Adipose tissue (tissue), 3 donors: ENCODE measurements around the gene PAOX. TPM values are rescaled to one million over a fixed set of nuclear protein-coding genes. Genes with fewer than 3 reads are reported as not detected.

Experiments
- H3K27ac ChIP-seq: one replicate; pipeline ENCODE4 v1.5.1; 2013; ENCODE audit warnings: low read depth, low read length
- WGBS, 3 donors: extraction: QIAGEN DNeasy Blood & Tissue Kit; methylation state at CpG; one replicate each; pipeline ENCODE4 v1.1.7; 2013; 5-methylcytosine and 5-hydroxymethylcytosine counted together
- polyA plus RNA-seq, 3 donors: library from polyadenylated mRNA; stranded (reverse); fragments of 200-250 nt; gene quantifications; one replicate each; pipeline ENCODE4 v1.2.3, GENCODE V29; 2013
- donor health status: healthy with polysubstance abuse.
- donor health status: Bipolar disorder and iron deficiency.
- donor health status: healthy.

Gene PAOX
- polyA plus RNA-seq, 3 donors = 4.5 to 5.7 (median 5.4) TPM

DNA sequence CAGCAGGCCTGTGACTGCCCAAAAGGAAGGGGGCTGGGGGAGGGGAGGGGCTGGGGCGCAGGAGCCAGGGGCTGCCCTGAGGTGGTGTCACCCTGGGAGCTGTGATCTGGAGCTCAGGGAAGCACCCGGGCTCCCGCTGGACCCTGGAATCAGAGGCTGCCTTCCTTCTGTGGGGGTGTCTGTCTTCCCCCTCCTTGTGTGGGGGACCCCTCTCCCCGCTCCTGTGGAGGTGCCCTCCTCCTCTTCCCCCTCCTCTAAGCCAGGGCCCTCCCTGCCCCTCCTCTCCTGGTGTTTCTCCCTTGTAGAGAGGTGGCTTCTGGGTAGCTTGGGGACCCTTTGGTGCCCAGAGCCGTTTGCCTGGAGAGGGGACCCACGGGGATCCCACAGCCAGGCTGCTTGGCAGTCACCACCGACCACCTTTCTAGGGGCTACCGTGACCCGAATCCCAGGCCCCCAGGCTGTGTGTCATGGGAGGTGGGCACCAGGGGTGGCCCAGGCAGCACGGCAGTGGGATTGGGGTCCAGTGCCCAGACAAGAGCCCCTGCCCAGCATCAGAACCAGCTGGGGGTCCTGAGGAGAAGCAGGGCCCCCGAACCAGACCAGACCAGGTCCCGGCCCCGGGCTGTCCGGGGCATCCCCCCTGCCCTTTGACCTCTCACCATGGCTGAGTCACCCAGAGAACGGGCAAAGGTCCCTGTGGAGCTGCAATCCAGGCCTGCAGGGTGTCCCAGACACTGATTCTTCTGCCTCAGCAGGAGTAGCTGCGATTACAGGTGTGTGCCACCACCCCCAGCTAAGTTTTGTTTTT, 31.1 kb upstream of the PAOX start:
- H3K27ac ChIP-seq = no peak overlapping the region
- WGBS, 3 donors = 52 to 59% (median 56%) methylated on average over 15 to 16 of the region's 16 CpGs

DNA sequence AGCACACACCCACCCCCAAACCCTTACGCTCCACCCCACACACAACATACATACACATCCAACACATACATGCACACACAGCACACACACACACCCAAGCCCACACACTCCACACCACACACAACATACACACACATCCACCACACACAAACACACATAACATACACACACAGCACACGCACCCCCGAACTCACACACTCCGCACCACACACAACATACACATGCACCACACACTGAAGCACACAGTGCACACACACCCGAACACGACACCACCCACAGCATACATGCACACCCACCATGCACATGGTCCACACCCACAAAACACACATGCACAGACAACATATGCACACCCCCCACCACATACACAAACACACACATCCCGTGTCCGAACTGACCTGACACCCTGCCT, 29.9 kb upstream of the PAOX start:
- WGBS, 3 donors = 79 to 85% (median 80%) methylated on average over 8 of the region's 8 CpGs
- H3K27ac ChIP-seq = no peak overlapping the region

DNA sequence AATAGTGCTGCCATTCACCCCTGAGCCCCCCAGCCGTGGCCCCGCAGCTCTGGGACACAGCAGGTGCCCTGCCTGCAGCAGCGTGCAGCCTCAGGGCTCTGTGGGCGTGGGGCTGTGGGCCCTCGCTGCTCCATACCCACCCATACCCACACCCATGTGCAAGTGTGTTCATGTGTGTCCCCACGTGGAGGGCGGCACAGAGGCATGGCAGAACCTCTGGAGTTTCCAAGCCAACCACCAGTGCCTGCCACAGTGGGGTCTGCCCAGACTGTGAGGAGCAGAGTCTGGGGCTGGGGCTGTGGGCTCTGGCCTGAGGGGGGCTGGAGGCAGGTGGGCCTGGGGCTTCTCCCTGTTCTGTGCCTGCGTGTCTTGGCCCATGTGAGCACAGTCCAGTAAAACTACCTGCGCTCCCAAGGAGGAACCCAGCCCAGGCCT, 29.5 kb upstream of the PAOX start:
- H3K27ac ChIP-seq = no peak overlapping the region
- 69 to 74% (median 70%) methylated on average over 9 of the region's 9 CpGs for WGBS, 3 donors

DNA sequence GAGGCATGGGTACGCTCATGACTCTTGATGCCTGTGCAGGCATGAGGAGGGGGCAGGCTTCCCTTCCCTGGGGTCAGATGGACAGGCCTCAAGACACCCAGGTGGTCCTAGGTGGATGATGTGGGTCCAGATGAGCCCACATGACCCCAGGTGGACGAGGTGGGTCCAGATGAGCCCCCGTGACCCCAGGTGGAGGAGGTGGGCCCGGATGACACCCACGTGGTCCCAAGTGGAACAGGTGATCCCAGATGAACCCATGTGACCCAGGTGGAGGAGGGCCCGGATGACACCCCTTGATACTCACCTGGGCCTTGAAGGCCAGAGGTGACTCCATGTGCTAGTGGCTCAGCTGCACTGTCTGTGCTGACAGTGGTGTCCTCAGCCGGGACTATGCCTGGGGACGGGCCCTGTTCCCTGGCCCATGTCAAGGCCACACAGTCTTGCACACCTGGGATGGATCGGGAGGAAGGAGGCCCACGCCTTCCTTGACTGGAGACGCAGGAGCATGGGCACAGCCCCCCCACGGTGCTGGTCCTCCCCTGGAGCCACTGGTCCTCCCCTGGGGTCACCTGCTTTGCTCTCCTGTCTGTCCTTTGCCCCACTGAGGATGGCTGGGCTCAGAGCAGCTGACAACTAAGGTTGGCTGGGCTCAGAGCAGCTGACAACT, 28.6 kb upstream of the PAOX start:
- H3K27ac ChIP-seq = no peak overlapping the region
- 74 to 78% (median 76%) methylated on average over 12 of the region's 12 CpGs for WGBS, 3 donors

DNA sequence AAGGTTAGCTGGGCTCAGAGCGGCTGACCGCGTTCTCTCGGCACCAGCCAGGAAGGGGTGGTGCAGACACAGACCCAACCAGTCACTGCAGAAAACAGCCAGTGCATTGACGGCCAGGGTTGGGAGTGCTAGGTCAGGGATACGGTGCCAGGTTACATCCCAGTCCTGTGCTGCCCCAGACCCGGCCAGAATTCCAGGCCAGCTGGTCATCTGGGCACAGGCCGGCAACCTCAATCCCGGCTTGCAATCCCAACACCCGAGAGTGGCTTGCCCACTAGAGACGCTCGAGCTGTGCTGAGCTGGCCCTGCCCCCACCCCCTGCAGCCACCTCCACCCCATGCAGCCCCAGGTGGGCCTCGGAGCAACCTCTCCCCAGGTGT, 28.1 kb upstream of the PAOX start:
- 38 to 67% (median 48%) methylated on average over 12 to 13 of the region's 13 CpGs for WGBS, 3 donors
- no peak overlapping the region for H3K27ac ChIP-seq

DNA sequence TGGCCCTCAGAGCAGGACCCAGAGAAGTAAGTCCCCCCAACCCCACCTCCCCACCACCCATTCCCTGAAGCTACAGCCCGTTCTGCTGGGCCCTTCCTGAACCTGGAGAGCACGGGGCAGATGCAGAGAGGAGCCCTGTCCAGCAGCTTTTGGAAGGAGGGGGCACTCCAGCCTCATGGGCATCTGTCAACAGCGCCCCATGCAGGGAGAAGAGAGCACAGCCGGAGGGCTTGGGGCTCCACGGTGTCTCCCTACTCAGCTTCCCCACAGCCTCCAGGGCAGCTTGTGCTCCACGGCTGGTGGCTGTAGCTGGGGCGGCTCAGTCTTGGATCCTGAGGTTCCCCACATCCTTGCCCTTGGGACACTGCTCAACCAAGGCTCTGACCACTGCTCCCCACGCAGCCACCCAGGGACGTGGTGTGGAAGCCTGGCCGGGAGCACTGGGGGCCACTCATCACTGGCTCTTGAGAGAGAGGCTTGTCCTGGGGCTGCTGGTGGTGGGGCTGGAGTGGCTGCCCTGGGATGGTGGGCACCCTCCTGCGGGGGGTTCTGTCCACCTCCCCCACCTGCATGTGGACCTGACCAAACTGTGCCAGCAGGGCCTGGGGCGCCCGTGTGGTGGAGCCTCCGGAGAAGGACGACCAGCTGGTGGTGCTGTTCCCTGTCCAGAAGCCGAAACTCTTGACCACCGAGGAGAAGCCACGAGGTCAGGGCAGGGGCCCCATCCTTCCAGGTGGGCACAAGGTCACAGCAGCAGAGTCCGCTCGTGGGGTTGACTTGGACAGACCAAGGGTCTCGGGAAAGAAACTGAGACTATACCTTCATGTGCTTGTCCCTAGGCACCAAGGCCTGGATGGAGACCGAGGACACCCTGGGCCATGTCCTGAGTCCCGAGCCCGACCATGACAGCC, 27.4 kb upstream of the PAOX start:
- 64 to 69% (median 69%) methylated on average over 24 of the region's 24 CpGs for WGBS, 3 donors

DNA sequence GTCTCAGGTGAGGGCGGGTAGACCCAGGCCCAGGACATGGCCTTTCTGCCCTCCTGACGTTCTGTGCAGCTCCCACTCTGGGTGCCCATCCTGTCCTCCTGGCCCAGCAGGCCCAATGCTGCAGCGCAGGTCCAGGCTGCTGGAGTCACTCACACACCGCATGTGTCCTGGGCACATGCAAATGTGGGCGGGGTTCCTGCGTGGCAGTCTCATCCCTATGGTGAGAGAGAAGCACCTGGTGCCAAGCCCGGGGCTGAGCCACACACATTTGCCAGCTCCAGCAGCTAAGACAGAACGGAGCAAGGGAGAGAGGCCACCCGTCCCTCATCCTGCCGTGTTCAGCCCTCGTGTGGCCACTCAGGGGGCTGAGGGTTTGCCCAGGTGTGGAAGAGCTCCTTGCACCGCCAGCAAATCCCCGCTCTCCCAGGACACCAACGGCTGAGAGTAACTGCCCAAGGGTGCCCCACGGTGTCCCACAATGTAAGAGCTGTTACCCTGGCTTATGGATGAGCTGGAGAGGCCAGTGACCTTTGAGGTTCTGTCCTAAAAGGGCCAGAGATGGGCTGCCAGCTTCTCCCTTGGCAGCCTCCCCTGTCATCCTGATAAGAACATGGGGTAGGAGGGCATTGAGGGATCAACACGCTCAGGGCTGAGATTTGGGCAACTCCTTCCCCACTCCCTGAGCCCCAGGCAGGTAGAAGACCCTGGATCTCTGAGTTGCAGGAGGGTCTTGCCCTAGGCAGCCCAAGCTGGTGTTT, 25.7 kb upstream of the PAOX start:
- 59 to 82% (median 81%) methylated on average over 16 of the region's 16 CpGs for WGBS, 3 donors

More for the DNA sequence above, 27.4 kb upstream of the PAOX start:
- H3K27ac ChIP-seq = no peak overlapping the region

DNA sequence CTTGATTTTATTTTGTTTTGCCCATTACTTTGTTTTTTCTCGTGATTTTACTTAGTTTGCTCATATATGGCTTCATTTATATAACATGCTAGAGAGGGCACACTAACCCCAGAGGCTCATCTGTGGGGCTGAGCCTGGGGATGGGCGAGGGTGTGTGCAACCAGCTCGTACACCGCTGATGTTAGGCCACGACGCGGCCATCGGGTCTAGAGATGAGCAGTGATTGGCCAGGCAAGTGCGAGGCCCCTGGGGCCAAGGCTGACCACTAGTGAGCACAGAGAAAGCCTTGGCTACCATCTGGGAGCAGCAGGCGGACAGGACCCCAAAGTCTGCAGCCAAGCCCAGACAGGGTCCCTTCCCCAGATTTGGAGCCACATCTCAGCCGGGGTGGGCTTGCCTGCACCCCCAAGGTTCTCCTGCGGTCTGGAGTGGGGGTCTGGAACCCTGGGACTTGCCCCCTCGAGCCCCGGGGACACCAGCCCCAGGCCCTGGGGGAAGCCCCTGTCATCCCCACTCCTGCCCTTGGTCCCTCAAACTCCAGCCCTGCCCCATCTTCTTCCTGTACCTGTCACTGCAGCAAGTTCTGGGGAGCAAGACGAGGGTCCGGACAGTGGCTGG, 25.0 kb upstream of the PAOX start:
- H3K27ac ChIP-seq = no peak overlapping the region
- 85 to 89% (median 88%) methylated on average over 14 to 16 of the region's 16 CpGs for WGBS, 3 donors

More for the DNA sequence above, 25.7 kb upstream of the PAOX start:
- H3K27ac ChIP-seq = no peak overlapping the region

DNA sequence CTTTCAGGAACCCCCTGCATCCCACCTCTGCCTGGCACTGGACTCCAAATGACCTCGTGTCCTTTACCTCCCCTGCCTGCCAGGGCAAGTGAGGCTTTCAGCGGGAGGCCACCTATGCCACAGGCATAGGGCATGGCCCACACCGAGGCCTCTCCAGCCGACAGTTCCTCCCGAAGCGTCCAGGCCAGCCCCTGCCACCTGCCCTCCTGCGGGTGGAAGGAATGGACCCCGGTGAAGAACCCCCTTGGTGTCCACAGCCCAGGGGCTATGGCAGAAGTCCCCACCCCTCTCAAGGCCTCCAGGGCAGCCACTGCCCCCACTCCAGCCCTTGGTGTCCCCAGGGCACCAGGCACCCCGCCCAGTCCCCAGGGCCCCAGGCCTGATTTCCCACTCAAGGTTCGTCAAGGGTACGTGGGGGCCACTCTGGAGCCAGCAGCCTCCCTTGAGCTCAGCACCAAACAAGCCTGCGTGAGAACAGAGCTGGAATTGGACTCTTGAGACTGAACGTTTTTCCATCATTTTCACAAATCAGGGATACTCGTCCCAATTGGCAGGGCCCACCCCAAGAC, 24.3 kb upstream of the PAOX start:
- H3K27ac ChIP-seq = no peak overlapping the region
- WGBS, 3 donors = 91 to 95% (median 92%) methylated on average over 14 of the region's 14 CpGs

DNA sequence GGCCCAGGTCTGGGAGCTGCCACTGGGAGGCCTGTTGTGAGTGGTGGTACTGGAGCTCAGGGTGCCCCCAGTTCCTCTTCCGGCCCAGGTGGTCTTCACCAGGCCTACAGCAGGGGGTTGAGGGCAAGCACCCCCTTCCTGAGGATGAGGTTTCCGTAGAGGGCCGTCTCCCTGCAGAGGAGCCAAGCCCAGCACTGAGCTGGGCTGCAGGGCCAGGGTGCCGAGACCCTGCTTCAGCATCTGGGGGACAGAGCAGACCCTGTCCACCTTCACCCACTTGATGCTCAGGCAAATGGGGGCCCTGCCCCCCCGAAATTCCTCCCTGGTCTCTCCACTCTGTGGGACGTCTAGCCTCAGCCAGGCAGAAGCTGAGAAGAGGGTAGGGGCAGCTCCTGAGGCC, 23.8 kb upstream of the PAOX start:
- 89 to 96% (median 94%) methylated on average over 6 of the region's 6 CpGs for WGBS, 3 donors
- H3K27ac ChIP-seq = no peak overlapping the region

DNA sequence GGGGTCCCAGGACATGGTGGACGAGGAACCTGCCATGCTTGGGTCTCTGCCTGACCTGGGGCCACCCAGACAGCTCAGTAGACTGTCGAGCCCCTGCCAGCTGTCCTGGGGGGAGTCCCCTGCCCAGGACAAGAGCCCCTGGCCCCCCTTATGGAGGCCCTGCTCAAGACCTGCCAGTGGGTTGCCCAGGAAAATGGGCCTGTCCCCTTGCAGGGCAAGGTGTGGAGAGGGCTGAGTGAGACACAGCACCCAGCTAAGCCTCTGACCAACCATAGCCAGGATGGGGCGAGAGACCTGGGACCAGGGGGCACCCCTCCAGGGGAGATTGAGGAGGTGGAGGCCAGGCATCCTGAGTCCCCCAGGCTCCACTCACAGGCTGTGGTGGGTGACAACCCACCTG, 23.1 kb upstream of the PAOX start:
- 93 to 98% (median 98%) methylated on average over 3 of the region's 3 CpGs for WGBS, 3 donors
- no peak overlapping the region for H3K27ac ChIP-seq

DNA sequence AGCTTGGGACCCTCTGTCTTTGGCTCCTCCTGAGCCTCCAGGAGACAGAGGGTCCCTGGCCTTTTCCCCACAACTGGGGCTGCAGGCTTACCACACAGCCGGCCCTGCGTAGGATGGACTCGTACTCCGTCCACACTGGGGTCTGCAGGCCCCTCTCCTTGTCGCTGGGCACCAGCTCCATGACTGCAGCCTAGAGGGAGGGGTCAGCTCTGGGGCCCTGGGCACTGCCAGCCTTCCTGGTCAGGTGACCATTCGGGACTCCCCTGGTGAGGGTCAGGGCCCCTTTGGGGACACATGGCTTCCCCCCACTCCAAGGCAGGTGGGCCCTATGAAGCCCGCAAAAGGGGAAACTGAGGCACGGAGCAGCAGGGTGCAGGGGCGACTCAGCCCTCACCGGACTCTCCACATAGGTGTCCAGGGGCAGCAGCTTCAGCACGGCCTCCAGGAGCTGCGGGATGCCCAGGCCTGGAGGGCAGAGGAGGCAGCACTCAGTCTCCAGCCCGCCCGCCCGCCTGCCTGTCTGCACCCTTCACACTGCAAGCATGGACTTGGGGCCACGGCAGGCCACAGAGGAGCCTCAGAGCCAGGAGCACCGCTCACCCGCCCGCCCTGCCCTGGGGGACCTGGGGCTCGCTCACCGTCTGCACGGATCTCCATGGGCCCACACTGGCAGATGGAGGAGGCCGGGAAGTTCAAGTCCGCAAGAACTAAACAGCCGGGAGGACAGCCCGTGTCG, 22.3 kb upstream of the PAOX start:
- no peak overlapping the region for H3K27ac ChIP-seq
- WGBS, 3 donors = 54 to 63% (median 56%) methylated on average over 25 to 27 of the region's 27 CpGs

DNA sequence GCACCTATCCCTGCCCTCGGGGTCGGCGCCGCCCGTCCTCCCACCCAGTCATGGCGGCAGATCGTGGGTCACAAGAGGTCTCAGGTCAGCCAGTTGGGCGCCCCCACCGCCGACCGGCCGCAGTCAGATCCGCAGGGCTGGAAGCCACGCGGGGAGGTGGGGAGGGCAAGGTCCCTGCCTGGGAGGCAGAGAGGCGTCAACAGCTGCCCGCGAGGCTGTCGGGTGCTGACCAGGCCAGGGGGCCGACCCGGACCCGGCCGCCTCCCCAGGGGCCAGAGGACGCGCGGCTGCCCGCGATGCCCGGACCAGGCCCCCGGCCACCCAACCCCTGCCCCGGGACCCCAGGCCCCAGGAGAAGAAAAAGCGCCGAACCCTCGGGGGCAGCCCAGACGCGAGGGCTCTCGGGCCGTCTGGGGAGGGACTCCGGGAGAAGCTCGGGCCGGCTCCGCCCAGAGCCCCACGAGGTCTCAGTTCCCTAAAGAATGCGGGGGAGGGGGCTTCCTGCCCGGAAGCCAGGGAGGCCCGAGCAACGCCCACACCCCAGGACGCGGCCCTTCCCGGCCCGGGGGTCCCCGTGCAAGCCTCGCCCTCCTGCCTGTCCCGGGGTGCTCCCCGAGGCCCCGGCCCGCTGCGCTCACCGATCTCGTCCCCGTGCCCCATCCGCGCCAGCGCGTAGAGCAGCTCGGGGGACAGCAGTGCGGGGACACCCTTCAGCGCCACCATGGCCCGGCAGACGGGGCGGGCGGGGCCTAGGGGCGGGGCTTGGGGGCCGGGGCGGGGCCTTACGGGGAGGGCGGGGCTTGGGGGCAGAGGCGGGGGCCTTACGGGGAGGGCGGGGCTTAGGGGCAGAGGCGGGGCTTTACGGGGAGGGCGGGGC, 21.5 kb upstream of the PAOX start, which contains the start of gene FUOM:
TSS of gene FUOM (minus strand) at position 735 of the 877 bp plus-strand sequence. CDS start at position 723, 12 bp downstream.
- 1 to 3% (median 2%) methylated on average over 54 to 82 of the region's 83 CpGs for WGBS, 3 donors
- no peak within 1 kb of the TSS for H3K27ac ChIP-seq

DNA sequence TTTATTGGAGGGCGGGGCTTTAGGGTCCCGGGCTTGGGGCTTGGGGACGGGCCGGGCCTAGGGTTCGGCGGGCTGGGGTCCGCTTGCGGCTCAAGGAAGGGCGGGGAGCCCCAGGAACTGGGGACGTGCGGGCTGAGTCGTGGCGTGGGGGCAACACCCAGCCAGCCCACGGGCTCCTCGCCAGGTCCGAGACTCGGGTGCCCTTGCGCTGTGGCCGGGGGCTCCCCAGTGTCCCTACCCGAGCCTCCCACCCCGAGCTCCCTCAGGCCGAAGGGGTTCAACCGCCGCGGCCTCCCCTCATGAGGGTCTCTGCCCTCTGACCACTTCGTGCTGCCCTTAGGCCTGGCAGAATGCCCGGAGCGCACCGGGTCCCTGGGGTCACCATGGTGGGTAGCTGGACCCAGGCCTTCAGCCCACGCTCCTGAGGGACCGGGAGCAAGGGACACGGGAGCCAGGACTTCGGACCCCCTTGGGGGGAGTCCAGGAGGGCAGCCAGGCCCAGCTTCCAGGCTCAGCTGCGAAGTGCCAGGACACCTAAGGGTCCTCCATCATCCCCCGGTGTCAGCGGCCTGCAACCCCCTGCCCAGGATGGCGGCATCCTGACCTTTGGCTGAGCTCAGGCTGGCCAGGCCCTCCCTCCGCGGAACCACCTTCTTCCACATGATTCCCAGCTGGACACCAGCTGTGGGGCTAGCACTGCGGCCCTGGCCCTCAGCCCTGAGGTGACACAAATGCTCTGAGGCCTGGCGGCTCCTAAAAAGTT, 20.7 kb upstream of the PAOX start:
- 83 to 87% (median 84%) methylated on average over 29 to 41 of the region's 41 CpGs for WGBS, 3 donors

DNA sequence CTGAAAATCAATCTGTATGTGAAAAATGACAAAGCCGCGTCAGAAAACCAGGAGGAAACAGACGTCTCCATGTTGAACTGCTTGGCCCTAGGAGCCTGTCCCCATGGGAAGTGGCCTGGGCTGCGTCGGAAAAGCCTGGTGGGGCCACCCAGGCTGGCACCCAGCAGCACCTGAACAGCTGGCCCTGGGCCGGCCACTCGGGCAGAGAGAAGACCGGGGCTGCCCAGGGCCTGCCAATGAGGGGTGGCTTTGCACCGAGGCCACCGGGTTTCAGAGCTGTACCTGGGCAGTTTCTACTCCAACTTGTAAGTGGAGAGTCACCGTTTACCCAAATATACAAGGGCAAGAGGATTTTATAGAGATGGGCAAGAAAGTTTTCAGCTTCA, 20.1 kb upstream of the PAOX start:
- 73 to 87% (median 83%) methylated on average over 11 of the region's 11 CpGs for WGBS, 3 donors
- H3K27ac ChIP-seq = no peak overlapping the region

More for the DNA sequence above, 20.7 kb upstream of the PAOX start:
- no peak overlapping the region for H3K27ac ChIP-seq
